Neural progenitor cell (in vitro differentiated cells): ENCODE data around the gene KCNAB1. TPM values are rescaled to one million over a fixed set of nuclear protein-coding genes. Genes with fewer than 3 reads are reported as not detected.
"Not testable (repeated sequence)": the region's sequence is repeated elsewhere in the genome, so short reads cannot be mapped to it uniquely, and the experiment has no call there.

Source experiments
- DNase-seq: peaks from one replicate; pipeline ENCODE4 v3.0.0-alpha.2; 2016; ENCODE audit warnings: low spot score
- H2AFZ ChIP-seq: fragments of 200-600 bp; sonication (generic); replicated peaks from 2 replicates; pipeline ENCODE4 v1.6.1; 2016; ENCODE audit warnings: antibody characterized with exemption
- H3F3A ChIP-seq: fragments of 200-600 bp; sonication (generic); 2 replicates; pipeline ENCODE4 v1.6.1; 2016; ENCODE audit warnings: antibody characterized with exemption, low read depth
- H3K27ac ChIP-seq: fragments of 200-600 bp; sonication (generic); 2 replicates; pipeline ENCODE4 v1.5.1; 2016; ENCODE audit warnings: mild to moderate bottlenecking
- H3K27me3 ChIP-seq: fragments of 200-600 bp; sonication (generic); 2 replicates; pipeline ENCODE4 v1.6.1; 2016; ENCODE audit warnings: mild to moderate bottlenecking, moderate library complexity
- H3K36me3 ChIP-seq: fragments of 200-600 bp; sonication (generic); 2 replicates; pipeline ENCODE4 v1.5.1; 2016
- H3K4me1 ChIP-seq: fragments of 200-600 bp; sonication (generic); 2 replicates; pipeline ENCODE4 v1.6.1; 2016; ENCODE audit warnings: mixed run types
- H3K4me2 ChIP-seq: fragments of 200-600 bp; sonication (generic); 2 replicates; pipeline ENCODE4 v1.6.1; 2016
- H3K4me3 ChIP-seq: fragments of 200-600 bp; sonication (generic); 2 replicates; pipeline ENCODE4 v1.5.1; 2016
- H3K79me2 ChIP-seq: fragments of 200-600 bp; sonication (generic); 2 replicates; pipeline ENCODE4 v1.6.1; 2016; ENCODE audit warnings: low read depth
- H3K9ac ChIP-seq: fragments of 200-600 bp; sonication (generic); 2 replicates; pipeline ENCODE4 v1.6.1; 2016
- H3K9me3 ChIP-seq: fragments of 200-600 bp; sonication (generic); 2 replicates; pipeline ENCODE4 v1.5.1; 2016; ENCODE audit warnings: low read depth
- H4K20me1 ChIP-seq: fragments of 200-600 bp; sonication (generic); 2 replicates; pipeline ENCODE4 v1.6.1; 2016; ENCODE audit warnings: low read depth
- H3K27ac Mint-ChIP-seq: 3 replicates; pipeline ENCODE4 v1.8.0; 2021; ENCODE audit warnings: mixed read lengths
- H3K27me3 Mint-ChIP-seq: 2 replicates; pipeline ENCODE4 v1.8.0; 2022; ENCODE audit warnings: low read depth, mild to moderate bottlenecking, inconsistent platforms, moderate library complexity, mixed read lengths; ENCODE audit not compliant: insufficient read depth
- H3K36me3 Mint-ChIP-seq: 3 replicates; pipeline ENCODE4 v1.8.0; 2021; ENCODE audit warnings: mixed read lengths
- H3K4me1 Mint-ChIP-seq: 3 replicates; pipeline ENCODE4 v1.8.0; 2021; ENCODE audit warnings: mixed read lengths
- H3K4me3 Mint-ChIP-seq: 3 replicates; pipeline ENCODE4 v1.8.0; 2021; ENCODE audit warnings: mild to moderate bottlenecking, moderate library complexity, mixed read lengths
- H3K9me3 Mint-ChIP-seq: 3 replicates; pipeline ENCODE4 v1.8.0; 2020; ENCODE audit warnings: mixed read lengths
- CTCF ChIP-seq: fragments of 200-600 bp; sonication (generic); IDR thresholded peaks from 2 replicates; pipeline ENCODE4 v1.5.1; 2017; ENCODE audit warnings: antibody characterized with exemption, mild to moderate bottlenecking
- EZH2 ChIP-seq: fragments of 200-600 bp; sonication (generic); IDR thresholded peaks from 2 replicates; pipeline ENCODE4 v1.6.1; 2017; ENCODE audit warnings: antibody characterized with exemption, mild to moderate bottlenecking, moderate library complexity
- EZH2phosphoT487 ChIP-seq: fragments of 200-600 bp; sonication (generic); IDR thresholded peaks from 2 replicates; pipeline ENCODE4 v1.6.1; 2017; ENCODE audit warnings: antibody characterized with exemption
- total RNA-seq: library from RNA; depleted of rRNA; stranded (reverse); fragments of >200 nt; gene quantifications from 2 replicates; pipeline ENCODE4 v1.2.3, GENCODE V29; 2015; ENCODE audit warnings: low replicate concordance

The KCNAB1 gene
- total RNA-seq, 1 donor from 2014 or later: 0.24 TPM

- H3K27me3 ChIP-seq: no peaks in the 10 kb centered on the region
- no peak overlapping the region for H2AFZ ChIP-seq
- no peaks in the 10 kb centered on the region for H3K36me3 ChIP-seq
- Mint-ChIP-seq H3K9me3 (no peaks in the 10 kb centered on the region), H3K36me3 (no peaks in the 10 kb centered on the region), H3K4me1 (no peaks in the 10 kb centered on the region), H3K27ac (no peak overlapping the region), H3K4me3 (no peak overlapping the region), H3K27me3 (peaks cover 2% of the 10 kb centered on the region)
- no peaks in the 10 kb centered on the region for H3F3A ChIP-seq
- H3K9me3 ChIP-seq: no peaks in the 10 kb centered on the region
- no peak overlapping the region for H3K27ac ChIP-seq
- no peak overlapping the region for H3K4me2 ChIP-seq
- TF ChIP-seq EZH2: no peak
- TF ChIP-seq CTCF: no peak
- TF ChIP-seq EZH2phosphoT487: no peak
- no peak overlapping the region for H3K4me3 ChIP-seq
- H3K4me1 ChIP-seq: no peaks in the 10 kb centered on the region
- no peak for DNase-seq
- no peaks in the 10 kb centered on the region for H3K79me2 ChIP-seq
- no peak overlapping the region for H3K9ac ChIP-seq
- no peaks in the 10 kb centered on the region for H4K20me1 ChIP-seq
Measured at GRCh38 chr3:156187146-156187769, 66.9 kb downstream of the KCNAB1 start.

DNA sequence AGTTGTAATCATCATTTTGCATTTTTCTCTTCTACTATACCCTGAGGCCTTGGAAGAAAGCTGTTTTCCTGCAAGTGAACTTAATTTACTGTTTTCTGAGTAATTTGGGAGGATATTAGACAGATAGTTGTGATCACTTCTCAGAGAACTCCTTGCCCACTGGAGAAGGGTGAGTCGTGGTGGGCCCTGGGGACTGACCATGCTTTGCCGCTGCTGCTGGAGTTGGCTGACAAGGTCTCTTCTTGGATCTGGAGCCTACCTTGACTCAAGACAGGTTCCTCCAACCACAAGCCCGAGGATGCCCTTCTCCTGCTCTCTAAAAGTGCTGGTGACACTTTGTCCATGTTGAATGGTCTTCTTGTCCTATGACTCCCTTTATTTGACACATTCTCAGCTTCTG lies 68.4 kb downstream of the KCNAB1 start:
- no peak overlapping the region for H3K4me3 Mint-ChIP-seq
- no peak overlapping the region for H2AFZ ChIP-seq
- no peaks in the 10 kb centered on the region for H3K4me1 Mint-ChIP-seq
- no peak overlapping the region for H3K4me2 ChIP-seq
- H3K9me3 ChIP-seq: no peaks in the 10 kb centered on the region
- H3K79me2 ChIP-seq: no peaks in the 10 kb centered on the region
- H3F3A ChIP-seq: no peaks in the 10 kb centered on the region
- no peak for TF ChIP-seq EZH2
- no peak for TF ChIP-seq EZH2phosphoT487
- TF ChIP-seq CTCF: no peak
- no peak overlapping the region for H3K27ac Mint-ChIP-seq
- H3K36me3 ChIP-seq: no peaks in the 10 kb centered on the region
- no peaks in the 10 kb centered on the region for H3K36me3 Mint-ChIP-seq
- no peaks in the 10 kb centered on the region for H4K20me1 ChIP-seq
- H3K4me1 ChIP-seq: no peaks in the 10 kb centered on the region
- H3K9ac ChIP-seq: no peak overlapping the region
- H3K4me3 ChIP-seq: no peak overlapping the region
- H3K27me3 ChIP-seq: no peaks in the 10 kb centered on the region
- no peak overlapping the region for H3K27ac ChIP-seq
- no peak for DNase-seq
- peaks cover 2% of the 10 kb centered on the region for H3K27me3 Mint-ChIP-seq
- no peaks in the 10 kb centered on the region for H3K9me3 Mint-ChIP-seq

DNA sequence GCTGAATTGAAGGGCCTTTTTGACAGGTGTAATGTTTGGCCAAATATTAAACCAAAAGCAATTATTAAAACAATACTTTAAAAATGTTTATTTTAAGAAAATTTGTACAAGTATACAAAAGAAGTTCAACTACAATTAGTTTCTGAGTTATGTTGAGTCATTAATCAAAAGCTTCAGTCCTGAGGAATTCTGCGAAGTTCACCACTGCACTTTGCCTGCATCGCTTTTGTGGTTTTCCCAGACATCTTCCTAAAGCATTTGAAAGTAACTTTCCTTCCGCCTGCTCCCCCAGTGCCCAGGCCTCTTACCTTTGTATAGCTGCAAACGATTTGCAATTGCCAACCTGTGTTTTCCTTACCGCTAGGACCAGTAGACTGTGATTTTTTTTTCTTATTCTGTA lies 69.5 kb downstream of the KCNAB1 start:
- Histone ChIP-seq H4K20me1 (no peaks in the 10 kb centered on the region), H3K27me3 (no peaks in the 10 kb centered on the region), H3K4me3 (no peak overlapping the region), H3K4me1 (no peaks in the 10 kb centered on the region), H3K4me2 (no peak overlapping the region), H3K36me3 (no peaks in the 10 kb centered on the region), H3K27ac (no peak overlapping the region), H3K79me2 (no peaks in the 10 kb centered on the region), H3K9ac (no peak overlapping the region), H2AFZ (no peak overlapping the region), H3F3A (no peaks in the 10 kb centered on the region), H3K9me3 (no peaks in the 10 kb centered on the region)
- H3K36me3 Mint-ChIP-seq: no peaks in the 10 kb centered on the region
- no peak overlapping the region for H3K27ac Mint-ChIP-seq
- no peaks in the 10 kb centered on the region for H3K9me3 Mint-ChIP-seq
- H3K27me3 Mint-ChIP-seq: peaks cover 4% of the 10 kb centered on the region
- no peak overlapping the region for H3K4me3 Mint-ChIP-seq
- no peak for DNase-seq
- no peaks in the 10 kb centered on the region for H3K4me1 Mint-ChIP-seq
- TF ChIP-seq EZH2: no peak
- TF ChIP-seq CTCF: no peak
- TF ChIP-seq EZH2phosphoT487: no peak

- H3K36me3 Mint-ChIP-seq, H3K9ac ChIP-seq, H3K27ac ChIP-seq, DNase-seq, H3K4me1 Mint-ChIP-seq, H3K4me3 Mint-ChIP-seq, H3K36me3 ChIP-seq, H3K27ac Mint-ChIP-seq, H4K20me1 ChIP-seq, H3K27me3 ChIP-seq, H3K27me3 Mint-ChIP-seq, H3K4me2 ChIP-seq, H3F3A ChIP-seq, H3K79me2 ChIP-seq, H3K4me3 ChIP-seq, H3K9me3 Mint-ChIP-seq, H3K9me3 ChIP-seq, H3K4me1 ChIP-seq, H2AFZ ChIP-seq: not testable (repeated sequence)
Measured at GRCh38 chr3:156194945-156195344, 74.6 kb downstream of the KCNAB1 start.

GRCh38 chr3:156197152-156197551 lies 76.8 kb downstream of the KCNAB1 start:
- H3K4me1 Mint-ChIP-seq, H3K4me3 Mint-ChIP-seq, H3K27ac Mint-ChIP-seq, H3K27ac ChIP-seq, H3K9ac ChIP-seq, H3K9me3 Mint-ChIP-seq, H3K36me3 ChIP-seq, H3K27me3 Mint-ChIP-seq, H2AFZ ChIP-seq, H3K4me2 ChIP-seq, H3K27me3 ChIP-seq, H3K4me3 ChIP-seq, H3F3A ChIP-seq, H3K79me2 ChIP-seq, DNase-seq, H3K4me1 ChIP-seq, H3K9me3 ChIP-seq, H4K20me1 ChIP-seq, H3K36me3 Mint-ChIP-seq: not testable (repeated sequence)
